HG02884 (cell line): Measurements from ENCODE around the gene KCNIP1.

Experiments used
- ATAC-seq: cut with Tn5 transposase; IDR thresholded peaks from one replicate; pipeline ENCODE4 v1.9.1; 2021; ENCODE audit warnings: mild to moderate bottlenecking, moderate library complexity; ENCODE audit not compliant: unreplicated experiment

The KCNIP1 gene

GRCh38 chr5:170590566-170590965 lies 86.7 kb downstream of the KCNIP1 start:
- ATAC-seq = no peak

DNA sequence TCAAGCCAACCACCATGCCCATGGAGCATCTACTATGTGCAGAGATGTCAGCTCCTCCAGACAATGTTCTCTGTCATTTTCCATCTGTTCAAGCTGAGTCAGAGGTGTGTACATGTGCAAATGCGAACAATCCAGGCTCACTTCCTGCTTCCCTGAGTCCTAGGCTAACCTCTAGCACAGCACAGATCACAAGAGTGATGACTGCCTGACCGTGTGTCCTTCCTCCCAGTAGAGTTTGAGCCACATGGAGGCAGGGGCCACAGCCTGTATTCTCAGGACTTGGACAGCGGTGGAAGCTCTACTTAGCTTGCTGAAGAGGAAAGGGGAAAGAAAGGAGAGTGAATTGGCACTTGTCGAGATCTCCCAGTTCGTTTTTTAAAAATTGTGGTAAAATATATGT lies 87.2 kb downstream of the KCNIP1 start:
- no peak for ATAC-seq

DNA sequence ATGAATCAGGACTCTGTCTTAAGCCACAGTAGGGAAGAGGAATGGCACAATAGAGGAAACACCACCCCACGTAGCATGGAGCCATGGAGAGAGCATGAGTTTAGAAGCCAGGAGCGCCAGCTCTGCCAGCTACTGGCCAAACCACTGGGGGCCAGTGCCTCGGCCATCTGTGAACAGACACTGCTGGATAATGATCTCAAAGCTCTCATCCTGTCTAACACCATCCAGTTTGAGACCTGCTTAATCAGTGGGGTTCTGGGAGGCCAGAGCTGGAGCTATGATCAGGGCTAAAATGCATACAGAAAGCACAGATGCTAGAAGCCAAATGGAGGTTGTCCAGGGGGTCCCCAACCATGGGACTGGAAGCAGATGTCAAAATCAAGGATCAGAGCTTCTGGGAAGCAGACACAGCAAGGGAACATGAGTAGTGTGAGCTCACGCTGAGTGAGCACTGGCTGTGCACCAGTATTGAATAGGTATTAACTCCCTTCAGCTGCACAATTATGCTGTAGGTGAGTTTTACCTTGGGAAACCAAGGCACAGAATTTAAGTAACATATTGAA lies 92.7 kb downstream of the KCNIP1 start:
- ATAC-seq = no peak

DNA sequence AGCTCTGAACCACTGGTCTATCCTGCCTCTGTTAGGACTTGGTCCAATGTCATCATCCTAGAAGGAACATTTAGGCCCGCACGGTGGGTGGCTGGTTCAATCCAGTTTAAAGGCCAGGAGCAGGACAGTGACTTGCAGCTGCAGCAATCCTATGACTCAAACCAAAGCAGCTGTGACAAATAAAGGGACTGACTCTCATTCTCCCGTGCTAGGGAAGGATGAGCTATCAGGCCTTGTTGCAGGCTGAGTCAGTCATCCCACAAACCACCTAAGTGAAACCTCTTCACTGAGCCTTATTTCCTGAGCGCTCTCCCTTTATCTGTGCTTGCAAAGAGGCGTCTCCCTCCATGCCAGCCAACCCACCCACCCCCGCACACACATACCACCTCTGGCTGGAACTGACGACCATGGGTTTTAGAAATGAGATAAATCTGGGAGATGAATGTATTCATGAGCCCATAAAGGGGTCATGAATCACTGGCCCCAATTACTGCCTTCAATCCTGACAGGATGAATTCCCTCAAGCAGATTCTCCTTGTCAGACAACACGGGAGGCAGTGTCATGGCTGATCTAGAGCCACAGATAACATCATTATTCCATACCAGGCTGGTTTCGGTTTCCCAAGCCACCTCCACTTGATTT lies 93.4 kb downstream of the KCNIP1 start:
- peak; percentile 81 for ATAC-seq

GRCh38 chr5:170597872-170598271 lies 94.1 kb downstream of the KCNIP1 start:
- no peak for ATAC-seq

GRCh38 chr5:170599756-170600155 lies 95.9 kb downstream of the KCNIP1 start:
- no peak for ATAC-seq

DNA sequence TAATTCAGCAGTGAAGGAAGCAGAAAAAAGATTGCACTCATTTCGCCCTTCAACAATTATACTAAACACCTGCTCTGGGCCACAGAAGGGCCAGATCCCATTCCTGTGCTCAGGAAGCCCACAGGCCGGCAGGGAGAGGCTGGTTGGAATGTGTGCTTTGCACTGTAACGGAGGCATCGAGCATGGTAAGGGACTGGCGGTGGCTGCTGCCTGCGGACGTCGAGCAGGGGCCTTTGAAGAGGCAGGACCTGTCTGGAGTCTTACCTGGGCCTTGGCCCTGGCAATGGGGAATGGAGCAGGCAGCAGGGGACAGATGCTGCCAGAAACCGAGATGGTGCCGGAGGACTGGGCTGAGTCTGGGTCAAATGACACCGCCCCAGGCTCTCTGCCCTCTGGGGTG lies 97.8 kb downstream of the KCNIP1 start:
- ATAC-seq = no peak

DNA sequence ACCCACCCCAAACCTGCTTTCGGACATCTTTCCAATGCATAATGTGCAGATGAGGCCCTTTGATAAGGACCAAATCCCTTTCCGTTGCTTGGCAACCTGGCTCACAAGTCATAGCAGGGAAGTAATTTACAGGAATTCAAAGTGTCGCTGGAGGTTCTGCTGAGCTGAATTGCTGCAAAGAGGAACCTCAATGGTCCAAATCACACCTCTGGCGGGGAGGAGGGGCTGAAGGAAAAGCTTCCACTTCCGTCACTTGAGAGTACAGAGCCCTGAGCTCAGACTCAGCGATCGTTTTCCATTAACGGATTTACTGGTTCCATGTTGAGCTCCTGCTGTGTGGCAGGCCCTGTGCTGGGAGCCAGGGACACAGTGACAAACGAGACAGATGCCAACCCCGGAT lies 99.3 kb downstream of the KCNIP1 start:
- no peak for ATAC-seq

GRCh38 chr5:170603578-170604565 lies 100.1 kb downstream of the KCNIP1 start:
- ATAC-seq = peak; percentile 79

DNA sequence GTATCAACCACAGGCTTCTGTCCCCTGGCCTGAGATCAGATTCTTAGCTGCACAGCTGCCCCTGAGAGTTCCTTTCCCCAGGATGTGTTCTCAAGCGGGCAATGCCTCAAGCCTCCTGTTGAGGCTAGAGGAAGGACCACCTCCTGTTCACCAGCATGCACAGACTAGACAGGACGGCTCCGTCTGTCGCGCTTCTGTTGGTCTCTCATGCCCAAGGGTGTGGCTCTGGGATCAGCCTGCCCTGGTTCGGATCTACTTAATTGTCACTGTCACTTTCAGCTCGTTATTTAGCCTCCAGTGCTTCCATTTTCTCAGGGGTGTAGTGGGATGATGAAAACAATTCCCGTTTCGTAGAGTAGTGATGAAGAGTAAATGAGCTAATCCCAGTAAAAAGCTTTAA lies 103.1 kb downstream of the KCNIP1 start:
- ATAC-seq = no peak

GRCh38 chr5:170611449-170612090 lies 107.8 kb downstream of the KCNIP1 start:
- ATAC-seq = no peak

GRCh38 chr5:170612256-170612678 lies 108.4 kb downstream of the KCNIP1 start:
- ATAC-seq = no peak

DNA sequence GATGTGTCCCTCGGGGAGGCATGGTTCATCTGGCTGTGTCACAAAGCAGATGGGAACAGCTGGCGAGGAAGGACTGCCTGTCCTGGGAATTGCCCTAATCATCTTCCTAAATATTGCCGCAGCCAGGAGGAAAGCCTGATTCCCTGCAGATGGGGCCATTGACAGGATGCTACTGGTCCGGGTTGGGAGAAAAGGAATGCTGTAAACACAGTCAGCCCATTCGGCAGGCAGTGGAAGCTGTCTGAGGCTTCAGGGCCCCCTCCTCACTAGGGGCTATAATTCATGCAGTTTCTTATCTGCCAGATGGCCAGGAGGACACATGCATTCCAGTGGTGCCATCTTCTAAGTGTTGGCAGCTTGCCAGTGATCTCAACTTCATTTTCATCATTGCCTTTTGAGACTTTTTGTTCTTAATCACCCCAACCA lies 110.3 kb downstream of the KCNIP1 start:
- no peak for ATAC-seq

GRCh38 chr5:170614720-170615119 lies 110.9 kb downstream of the KCNIP1 start:
- no peak for ATAC-seq

GRCh38 chr5:170617533-170618490 lies 114.0 kb downstream of the KCNIP1 start:
- ATAC-seq = no peak

DNA sequence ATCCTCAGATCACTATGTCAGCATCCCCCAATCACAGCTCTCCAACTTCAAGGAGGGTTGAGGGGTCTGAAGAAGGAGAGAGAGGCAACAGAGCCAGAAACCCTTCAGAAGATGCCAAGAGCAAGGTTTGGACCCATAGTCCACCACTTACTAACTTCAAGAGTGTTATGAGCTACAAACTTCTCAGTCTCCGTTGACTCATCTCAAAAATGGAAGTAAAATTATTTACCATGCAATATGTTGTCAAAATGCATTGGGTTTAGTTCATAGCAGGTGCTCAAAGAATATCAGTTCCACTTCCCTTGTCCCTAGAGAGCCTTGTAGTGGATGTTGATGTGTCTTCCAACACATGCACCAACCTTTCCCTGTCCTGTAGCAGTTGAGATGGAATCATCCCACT lies 116.0 kb downstream of the KCNIP1 start:
- ATAC-seq = peak; percentile 60

DNA sequence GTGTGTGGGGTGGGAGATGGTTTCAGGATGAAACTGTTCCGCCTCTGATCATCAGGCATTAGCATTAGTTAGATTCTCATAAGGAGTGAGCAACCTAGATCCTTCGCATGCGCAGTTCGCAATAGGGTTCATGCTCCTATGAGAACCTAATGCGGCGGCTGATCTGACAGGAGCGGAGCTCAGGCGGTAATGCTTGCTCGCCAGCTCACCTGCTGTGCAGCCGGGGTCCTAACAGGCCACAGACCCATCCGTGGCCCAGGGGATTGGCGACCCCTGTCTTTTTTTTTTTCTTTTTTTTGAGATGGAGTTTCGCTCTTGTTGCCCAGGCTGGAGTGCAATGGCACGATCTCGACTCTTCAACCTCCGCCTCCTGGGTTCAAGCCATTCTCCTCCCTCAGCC lies 119.1 kb downstream of the KCNIP1 start:
- no peak for ATAC-seq

DNA sequence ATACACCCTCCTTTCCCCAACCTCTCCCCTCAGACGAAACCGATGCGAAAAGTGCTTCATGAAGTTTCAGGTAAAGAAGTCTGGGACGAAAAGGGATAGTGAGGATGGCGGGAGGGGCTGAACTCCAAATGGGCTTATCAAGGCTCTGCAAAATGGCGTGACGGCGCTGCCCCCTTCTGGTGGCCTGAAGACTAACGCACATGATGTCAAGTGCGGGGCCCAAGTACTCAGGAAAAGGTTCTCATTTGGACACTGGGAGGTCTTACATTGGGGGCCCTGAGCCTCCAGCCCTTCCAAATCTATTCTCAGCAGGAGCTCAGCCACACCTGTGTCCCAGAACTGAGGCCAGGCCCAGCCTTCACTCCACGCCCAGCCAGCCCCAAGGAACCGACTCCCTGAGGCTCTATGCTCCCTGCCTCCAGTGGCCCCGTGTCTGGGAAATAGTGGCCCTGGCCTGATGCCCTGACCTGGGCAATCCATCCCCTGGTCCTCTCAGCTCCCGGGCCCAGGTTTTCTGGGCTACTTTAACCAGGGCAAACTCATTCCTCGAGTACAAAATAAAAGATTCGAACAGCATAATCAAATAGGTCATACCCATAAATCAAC lies 119.9 kb downstream of the KCNIP1 start:
- no peak for ATAC-seq

- no peak for ATAC-seq
Measured at GRCh38 chr5:170625221-170626165, 121.7 kb downstream of the KCNIP1 start.
